ENCODE results near the gene SLC4A3.

The SLC4A3 gene

GRCh38 chr2:219607931-219608330 lies 19.5 kb upstream of the SLC4A3 start:
- ATAC-seq (ENCODE audit: insufficient read depth, low read depth): no peak

GRCh38 chr2:219608399-219608964 lies 18.9 kb upstream of the SLC4A3 start:
- no peak for DNase-seq
- no peak for TF ChIP-seq CTCF (IDR thresholded peaks at IDR 0.05; ENCODE audit: borderline replicate concordance, extremely low read depth, low read length, poor library complexity, severe bottlenecking)
- H3K4me3 ChIP-seq (ENCODE audit: low read depth in 1 of 2, low read length in 2 of 2): no peak overlapping the region
- no peak for ATAC-seq (ENCODE audit: insufficient read depth, low read depth)
- H3K9ac ChIP-seq (ENCODE audit: low read depth, low read length): no peak overlapping the region
- H3K27ac ChIP-seq (ENCODE audit: low read length): no peak overlapping the region
- no peak overlapping the region for H3K4me2 ChIP-seq (ENCODE audit: insufficient read depth, low read length)
- no peaks in the 10 kb centered on the region for H3K4me1 ChIP-seq (ENCODE audit: insufficient read depth, low read length)
- no peaks in the 10 kb centered on the region for H4K20me1 ChIP-seq (ENCODE audit: insufficient read depth, low read length)
- no peaks in the 10 kb centered on the region for H3K9me3 ChIP-seq (ENCODE audit: insufficient read depth, low read length, severe bottlenecking)
- H3K36me3 ChIP-seq (ENCODE audit: insufficient read depth, low read length): peaks cover 51% of the 10 kb centered on the region
- H3K79me2 ChIP-seq (ENCODE audit: insufficient read depth, low read length): no peaks in the 10 kb centered on the region
- H3K27me3 ChIP-seq (ENCODE audit: insufficient read depth, low read length, poor library complexity): no peaks in the 10 kb centered on the region
- H2AFZ ChIP-seq (ENCODE audit: low read depth, low read length): no peak overlapping the region

More at GRCh38 chr2:219607931-219608330, 19.5 kb upstream of the SLC4A3 start:
- Histone ChIP-seq H3K27ac (ENCODE audit: low read length) (no peak overlapping the region), H3K9me3 (ENCODE audit: insufficient read depth, low read length, severe bottlenecking) (no peaks in the 10 kb centered on the region), H3K4me1 (ENCODE audit: insufficient read depth, low read length) (no peaks in the 10 kb centered on the region), H3K4me3 (ENCODE audit: low read depth in 1 of 2, low read length in 2 of 2) (no peak overlapping the region), H4K20me1 (ENCODE audit: insufficient read depth, low read length) (no peaks in the 10 kb centered on the region), H3K79me2 (ENCODE audit: insufficient read depth, low read length) (no peaks in the 10 kb centered on the region), H3K4me2 (ENCODE audit: insufficient read depth, low read length) (no peak overlapping the region), H2AFZ (ENCODE audit: low read depth, low read length) (no peak overlapping the region), H3K27me3 (ENCODE audit: insufficient read depth, low read length, poor library complexity) (no peaks in the 10 kb centered on the region), H3K9ac (ENCODE audit: low read depth, low read length) (no peak overlapping the region), H3K36me3 (ENCODE audit: insufficient read depth, low read length) (peaks cover 51% of the 10 kb centered on the region)
- DNase-seq: no peak
- TF ChIP-seq CTCF (IDR thresholded peaks at IDR 0.05; ENCODE audit: borderline replicate concordance, extremely low read depth, low read length, poor library complexity, severe bottlenecking): no peak
- no peak for TF ChIP-seq EZH2 (IDR thresholded peaks at IDR 0.05; ENCODE audit: borderline replicate concordance, low read depth, low read length, severe bottlenecking)

- no peak for TF ChIP-seq EZH2 (IDR thresholded peaks at IDR 0.05; ENCODE audit: borderline replicate concordance, low read depth, low read length, severe bottlenecking)
- TF ChIP-seq CTCF (IDR thresholded peaks at IDR 0.05; ENCODE audit: borderline replicate concordance, extremely low read depth, low read length, poor library complexity, severe bottlenecking): no peak
- no peak overlapping the region for H3K9ac ChIP-seq (ENCODE audit: low read depth, low read length)
- H3K4me3 ChIP-seq (ENCODE audit: low read depth in 1 of 2, low read length in 2 of 2): no peak overlapping the region
- H3K9me3 ChIP-seq (ENCODE audit: insufficient read depth, low read length, severe bottlenecking): no peaks in the 10 kb centered on the region
- H3K27me3 ChIP-seq (ENCODE audit: insufficient read depth, low read length, poor library complexity): no peaks in the 10 kb centered on the region
- H3K36me3 ChIP-seq (ENCODE audit: insufficient read depth, low read length): peaks cover 50% of the 10 kb centered on the region
- H3K4me1 ChIP-seq (ENCODE audit: insufficient read depth, low read length): no peaks in the 10 kb centered on the region
- DNase-seq (no peak), ATAC-seq (ENCODE audit: insufficient read depth, low read depth) (no peak)
- H3K27ac ChIP-seq (ENCODE audit: low read length): no peak overlapping the region
- no peak overlapping the region for H3K4me2 ChIP-seq (ENCODE audit: insufficient read depth, low read length)
- H4K20me1 ChIP-seq (ENCODE audit: insufficient read depth, low read length): no peaks in the 10 kb centered on the region
- H2AFZ ChIP-seq (ENCODE audit: low read depth, low read length): no peak overlapping the region
- no peaks in the 10 kb centered on the region for H3K79me2 ChIP-seq (ENCODE audit: insufficient read depth, low read length)
Measured at GRCh38 chr2:219609149-219609750, 18.2 kb upstream of the SLC4A3 start.

Data from DND-41 (cell line).